Measurements from ENCODE around the gene DCTPP1. TPM values are rescaled to one million over a fixed set of nuclear protein-coding genes. Genes with fewer than 3 reads are reported as not detected.
A peak's percentile ranks its signal among the peaks of the same experiment; 100 is the strongest.

The DCTPP1 gene
- polyA plus RNA-seq, 1 donor: 28.4 TPM

DNA sequence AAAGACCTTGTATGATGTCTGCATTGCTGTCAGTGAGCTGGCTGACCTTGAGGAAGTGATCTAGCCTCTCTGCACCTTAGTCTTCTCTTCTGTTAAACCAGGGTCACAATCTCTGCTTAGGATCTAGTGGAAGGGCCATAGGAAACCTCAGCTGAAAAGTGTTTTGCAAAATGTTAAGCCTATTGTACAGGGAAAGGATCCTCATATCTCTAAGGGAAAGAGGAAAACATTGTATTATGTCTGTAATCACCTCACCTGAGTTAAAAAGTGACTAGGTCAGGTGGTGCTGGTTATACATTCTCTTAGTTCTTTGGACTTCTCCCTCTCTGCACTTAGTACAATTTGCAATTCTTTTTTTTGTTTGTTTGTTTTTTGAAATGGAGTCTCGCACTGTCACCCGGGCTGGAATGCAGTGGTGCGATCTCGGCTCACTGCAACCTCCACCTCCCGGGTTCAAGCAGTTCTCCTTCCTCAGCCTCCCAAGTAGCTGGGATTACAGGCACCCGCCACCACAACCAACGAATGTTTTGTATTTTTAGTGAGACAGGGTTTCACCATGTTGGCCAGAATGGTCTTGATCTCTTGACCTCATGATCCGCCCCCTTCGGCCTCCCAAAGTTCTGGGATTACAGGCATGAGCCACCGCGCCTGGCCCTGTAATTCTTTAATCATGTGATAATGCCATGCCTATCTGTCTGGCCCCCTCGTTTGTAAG, 17.8 kb upstream of the DCTPP1 start:
- no peak for DNase-seq

DNA sequence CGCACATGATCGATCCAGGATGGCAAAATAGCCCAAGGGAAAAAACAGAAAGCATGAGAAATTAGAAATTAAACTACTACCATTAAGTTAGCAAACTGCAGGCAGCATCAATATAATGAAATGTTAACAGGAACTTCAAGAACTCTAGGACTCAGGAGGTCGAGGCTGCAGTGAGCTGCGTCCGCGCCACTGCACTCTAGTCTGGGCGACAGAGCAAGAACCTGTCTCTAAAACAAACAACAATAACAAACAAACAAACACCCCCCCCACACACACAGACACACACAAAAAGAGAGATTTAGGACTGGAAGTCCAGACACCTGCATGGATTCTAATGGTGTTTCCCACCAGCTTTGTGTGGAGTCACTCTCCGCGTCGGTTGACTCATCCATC, 16.4 kb upstream of the DCTPP1 start:
- DNase-seq: no peak

DNA sequence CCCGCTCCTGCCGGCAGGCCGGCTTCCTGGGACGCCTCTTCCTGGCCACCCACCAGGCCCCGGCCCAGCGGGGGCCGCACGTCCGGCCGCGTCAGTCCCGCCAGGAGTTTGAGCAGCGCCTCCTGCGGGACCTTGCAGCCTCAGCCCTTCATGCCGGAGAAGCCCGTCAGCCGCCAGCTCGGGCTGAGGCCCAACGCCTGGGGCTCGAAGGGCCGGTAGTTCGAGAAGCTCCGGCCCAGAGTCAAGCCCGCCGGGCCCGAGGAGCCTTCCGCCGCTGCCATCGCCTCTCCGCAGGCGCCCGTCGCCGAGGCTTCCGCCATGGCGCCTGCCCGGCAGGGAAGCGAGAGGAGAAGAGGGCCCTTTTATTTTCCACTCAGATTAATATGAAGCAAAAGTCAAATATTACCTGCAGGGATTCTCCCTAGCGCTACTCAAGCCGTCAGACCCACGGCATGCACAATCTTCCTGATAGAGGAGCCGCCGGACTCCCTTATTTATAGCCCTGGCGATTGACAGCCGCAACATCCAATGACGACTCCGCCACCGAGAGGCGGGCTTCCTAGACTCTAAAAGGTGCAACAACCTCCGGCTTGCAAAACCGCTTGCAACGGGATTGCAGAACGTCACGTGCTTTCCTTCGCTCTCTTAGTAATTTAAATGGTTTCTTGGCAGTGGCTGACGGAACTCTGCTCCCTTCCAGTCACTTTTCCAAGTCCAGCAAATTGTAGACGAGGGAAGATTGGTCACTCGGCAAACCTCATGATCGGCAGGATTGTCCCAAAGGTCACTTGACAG, 15.8 kb upstream of the DCTPP1 start, which contains the start of gene SEPHS2:
SEPHS2 (minus strand) TSS at position 467 of the 795 bp plus-strand sequence; CDS start at position 320, 147 bp downstream.
- DNase-seq: peak; percentile 94

DNA sequence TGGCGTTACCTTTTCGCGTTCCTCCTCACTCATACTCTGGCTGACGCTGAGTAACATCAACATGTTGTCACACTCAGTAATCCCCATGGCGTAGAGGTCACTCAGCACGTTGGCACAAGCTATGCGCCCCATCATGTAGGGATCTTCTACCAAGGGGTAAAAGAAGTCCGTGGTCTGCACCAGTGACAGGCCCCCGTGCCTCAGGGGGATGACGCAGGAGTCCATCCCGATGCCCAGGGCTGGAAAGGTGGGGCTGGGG, 15.2 kb upstream of the DCTPP1 start:
- DNase-seq: no peak

DNA sequence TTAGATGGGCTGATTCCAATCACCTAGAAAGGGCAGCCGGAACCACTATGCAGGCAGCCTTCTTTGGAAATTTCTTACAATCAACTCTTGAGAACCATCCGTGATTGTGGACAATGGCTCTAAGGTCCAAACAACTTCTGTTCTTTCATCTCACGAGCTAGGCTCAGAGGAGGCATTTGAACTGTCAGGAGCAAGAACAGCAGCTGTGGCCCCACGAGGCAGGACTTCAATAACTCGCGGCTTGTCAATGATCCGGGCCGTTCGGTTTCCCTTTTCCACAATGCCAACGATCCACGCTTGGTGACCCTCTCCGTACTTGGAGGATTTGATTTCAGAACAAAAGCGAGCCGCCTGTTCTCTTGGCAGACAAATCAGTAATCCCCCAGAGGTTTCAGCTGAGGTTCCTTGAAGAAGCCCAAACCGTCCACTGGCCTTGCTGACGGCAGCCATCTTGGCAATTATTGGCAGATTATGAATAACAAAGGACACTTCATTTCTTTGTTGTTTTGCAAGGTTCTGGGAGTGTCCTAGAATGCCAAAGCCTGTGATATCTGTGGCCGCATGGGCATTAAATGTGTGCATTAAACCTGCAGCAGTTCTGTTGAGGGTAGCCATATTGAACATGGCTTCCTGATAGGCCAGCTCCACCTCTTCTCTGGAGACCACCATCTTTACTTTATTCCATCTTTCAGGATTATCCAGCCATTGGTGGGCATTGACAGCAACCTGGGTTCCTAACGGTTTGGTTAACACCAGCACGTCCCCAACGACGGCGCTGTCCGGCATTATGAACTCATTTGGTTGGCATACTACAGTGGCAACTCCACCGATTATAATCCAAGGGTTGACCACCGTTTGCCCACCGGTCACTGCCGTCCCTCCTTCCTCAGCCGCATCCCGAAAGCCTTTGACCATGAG, 14.7 kb upstream of the DCTPP1 start:
- DNase-seq: no peak

DNA sequence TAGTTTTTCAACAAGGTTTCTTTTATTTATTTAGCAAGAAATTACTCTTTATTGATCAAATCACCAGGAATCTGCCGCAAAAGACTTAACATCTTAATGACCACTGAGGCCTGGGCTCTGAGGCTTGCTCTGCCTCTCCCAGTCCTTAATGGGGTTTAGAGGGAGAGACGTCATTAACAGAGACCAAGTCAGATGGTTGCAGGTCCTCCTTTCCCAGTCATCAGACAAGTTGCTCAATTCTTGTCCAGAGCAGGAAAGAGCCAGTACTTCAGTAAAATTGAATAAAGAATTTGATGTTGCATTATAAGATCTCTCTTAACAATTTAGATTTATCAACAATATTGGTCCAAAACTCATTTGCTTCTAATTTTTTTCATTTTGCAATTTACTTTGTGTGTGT, 13.8 kb upstream of the DCTPP1 start:
- no peak for DNase-seq

DNA sequence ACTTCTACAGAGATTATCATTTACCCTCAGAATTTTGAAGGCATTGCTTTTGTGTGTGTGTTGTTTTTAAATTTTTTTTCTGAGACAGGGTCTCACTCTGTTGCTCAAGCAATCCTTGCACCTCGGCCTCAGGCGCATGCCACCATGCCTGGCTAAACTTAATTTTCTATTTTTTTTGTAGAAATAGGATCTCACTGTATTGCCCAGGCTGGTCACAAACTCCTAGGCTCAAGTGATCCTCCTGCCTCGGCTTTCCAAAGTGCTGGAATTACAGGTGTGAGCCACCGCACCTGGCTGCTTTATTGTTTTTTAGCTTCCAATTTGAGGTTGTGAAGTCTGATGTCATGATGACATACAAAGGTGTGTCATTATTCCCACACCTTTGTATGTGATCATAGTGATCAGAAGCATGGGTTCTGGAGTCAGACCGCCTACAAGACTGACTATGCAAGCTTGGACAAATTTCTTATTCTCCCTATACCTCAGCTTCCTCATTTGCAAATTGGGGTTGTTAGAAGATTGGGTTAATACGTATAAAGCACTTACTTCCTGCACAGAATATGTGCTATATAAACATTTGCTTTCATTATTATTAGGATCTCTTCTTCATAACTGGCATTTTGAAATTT, 10.0 kb upstream of the DCTPP1 start:
- no peak for DNase-seq

DNA sequence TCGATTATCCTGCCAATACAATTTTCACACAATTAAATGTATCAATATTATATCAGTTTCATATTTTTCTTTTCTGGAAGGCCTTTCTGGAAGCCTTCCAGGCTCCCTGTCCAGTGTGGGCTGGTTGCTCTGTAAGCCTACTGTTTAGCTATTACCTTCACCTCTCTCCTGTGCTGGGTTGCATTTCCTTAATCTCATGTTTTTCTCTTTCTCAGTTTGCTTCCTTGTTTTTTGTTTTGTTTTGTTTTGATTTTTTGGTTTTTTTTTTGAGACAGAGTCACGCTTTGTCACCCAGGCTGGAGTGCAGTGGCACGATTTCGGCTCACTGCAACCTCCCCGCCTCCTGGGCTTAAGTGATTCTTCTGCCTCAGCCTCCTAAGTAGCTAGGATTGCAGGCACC, 9.0 kb upstream of the DCTPP1 start:
- no peak for DNase-seq

DNA sequence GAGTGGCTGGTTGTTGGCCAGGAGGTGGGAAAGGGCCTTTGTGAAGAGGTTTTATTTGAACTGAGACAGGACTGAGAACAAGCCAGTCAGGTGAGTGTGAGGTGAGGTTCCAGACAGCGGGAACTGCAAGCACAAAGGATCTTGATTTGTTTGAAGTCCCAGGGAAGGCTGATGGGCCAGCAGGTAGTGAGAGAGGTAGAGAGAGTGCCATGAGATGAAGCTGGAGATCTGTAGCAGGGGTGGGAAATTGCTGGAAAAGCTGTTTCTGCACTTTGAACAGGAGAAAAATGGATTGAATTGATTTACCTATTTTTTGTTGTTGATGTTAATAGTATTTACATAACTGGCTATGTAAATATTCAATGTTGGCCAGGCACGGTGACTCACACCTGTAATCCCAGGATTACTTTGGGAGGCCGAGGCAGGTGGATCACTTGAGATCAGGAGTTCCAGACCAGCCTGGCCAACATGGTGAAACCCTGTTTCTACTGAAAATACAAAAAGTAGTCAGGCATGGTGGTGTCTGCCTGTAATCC, 7.7 kb upstream of the DCTPP1 start:
- DNase-seq: no peak

DNA sequence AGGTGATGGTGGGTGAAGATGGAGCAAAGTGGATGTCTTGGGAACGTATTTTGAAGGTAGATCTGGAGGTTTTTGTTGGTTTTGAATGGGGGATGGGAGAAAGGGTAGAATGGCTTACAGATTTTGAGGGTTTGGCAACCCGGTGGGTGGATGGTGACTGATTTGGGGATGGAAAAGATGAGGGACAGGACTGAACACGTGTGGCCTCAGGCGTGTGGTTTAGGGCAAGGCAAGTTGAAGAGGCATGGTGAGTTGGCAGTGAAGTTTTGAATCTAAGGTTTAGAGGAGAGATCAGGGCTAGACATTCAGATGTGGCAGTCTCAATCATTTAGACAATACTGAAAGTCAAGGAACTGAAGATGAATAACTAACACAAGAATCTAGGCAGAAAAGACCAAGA, 5.0 kb upstream of the DCTPP1 start:
- DNase-seq: no peak

DNA sequence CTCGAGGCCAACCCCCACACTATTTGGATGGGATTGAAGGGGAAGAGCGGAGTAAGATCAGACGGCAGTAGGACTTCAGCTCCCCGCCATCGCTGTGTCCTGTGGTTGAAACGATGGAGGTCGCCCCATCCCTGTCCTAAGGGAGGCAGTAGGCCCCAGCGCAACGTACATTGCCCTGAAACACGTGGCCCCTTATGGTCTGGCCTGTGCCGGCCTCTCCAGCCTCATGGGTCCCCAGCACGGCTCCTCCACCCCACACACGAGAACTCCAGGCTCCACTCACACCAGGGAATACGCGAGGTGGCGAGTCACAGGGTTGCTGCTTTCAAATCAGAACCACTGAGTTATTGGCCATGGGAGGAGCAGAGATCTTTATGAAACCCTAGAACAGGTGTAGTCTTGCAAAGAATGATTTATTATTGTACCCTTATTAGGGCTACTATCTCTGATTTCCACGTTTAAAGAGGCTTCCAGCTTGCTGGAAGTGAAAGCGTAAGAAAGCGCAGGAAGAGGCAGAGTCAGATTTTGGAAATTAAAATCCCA, 669 bp upstream of the DCTPP1 start:
- DNase-seq: no peak

DNA sequence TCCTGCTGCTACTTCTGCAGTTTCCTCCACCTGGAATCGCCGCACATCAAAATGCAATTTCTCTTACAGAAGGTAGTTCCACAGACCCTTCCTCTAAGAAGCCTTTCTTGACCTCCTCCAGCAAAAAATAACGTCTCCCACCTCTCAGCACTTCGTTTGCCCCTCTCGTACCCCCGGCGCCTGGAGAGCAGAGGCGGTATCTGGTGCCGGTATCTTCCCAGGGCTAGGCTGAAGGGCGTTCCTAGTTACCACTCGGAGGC, 482 bp downstream of the DCTPP1 start:
- peak; percentile 14 for DNase-seq

DNA sequence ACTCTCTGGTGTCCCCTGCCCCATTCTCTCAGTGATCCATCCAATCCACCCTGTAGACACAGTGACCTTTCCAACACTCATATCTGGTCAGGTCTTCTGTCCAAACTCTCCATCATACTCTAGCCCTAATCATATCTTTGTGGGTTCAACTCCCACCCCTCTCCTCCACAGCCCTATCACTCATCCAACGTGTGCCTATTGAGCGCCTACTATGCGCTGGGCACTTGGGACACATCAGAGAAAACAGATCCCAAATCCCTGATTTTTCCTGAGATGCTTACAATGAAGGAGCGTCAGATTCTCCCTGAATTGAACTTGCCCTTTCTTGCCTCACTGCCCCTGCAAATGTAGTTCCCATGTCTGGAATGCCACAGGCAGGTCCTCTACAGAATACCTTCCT, 1.8 kb downstream of the DCTPP1 start:
- no peak for DNase-seq

DNA sequence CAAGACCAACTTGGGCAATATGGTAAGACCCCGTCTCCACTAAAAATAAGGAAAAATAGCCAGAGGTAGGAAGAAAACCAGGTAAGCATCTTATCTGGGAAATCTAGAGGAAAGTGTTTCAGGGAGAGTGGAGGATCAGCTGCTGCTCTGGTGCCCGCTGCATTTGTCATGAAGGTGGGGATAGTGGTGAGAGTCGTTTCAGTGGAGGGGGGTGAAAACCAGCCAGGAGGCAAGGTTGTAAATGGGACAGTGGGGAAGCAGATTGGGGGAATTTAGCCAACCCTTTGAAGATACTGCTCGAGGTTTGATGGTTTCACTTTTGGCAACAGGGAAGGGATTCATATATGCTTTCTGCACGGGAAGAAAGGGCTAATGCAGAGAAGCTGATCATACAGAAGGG, 8.8 kb downstream of the DCTPP1 start:
- DNase-seq: no peak

DNA sequence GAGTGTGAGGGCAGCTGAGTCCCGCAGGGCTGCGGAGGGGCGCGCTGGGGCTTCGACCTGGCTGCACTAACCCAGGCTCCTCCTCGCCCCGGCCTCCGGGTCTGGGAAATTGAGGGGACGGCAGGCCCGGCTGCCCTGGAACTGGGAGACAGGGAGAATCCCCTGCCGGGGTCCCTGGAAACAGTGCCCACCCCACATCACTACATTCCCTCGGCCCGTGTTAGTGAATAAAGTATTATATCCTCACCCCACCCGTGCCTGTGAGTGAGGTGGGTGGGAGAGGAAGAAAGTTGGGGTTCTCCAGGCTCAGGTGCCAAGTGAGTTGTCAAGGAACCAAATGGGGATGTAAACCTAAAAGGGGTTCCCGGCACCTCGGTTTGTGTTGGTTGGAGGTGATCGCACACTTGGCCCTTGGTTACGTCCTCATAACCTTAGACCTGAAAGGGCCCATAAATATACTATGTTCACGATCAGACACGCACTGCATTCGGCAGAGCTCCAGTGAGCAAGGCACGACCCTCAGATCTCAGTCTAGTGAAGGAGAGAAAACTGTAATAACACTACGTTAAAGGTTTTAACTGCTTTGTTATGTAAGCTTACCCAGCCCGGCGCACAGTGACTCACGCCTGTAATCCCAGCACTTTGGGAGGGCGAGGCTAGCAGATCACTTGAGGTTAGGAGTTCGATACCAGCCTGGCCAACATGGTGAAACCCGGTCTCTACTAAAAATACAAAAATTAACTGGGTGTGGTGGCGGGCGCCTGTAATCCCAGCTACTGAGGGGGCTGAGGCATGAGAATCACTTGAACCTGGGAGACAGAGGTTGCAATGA, 11.3 kb downstream of the DCTPP1 start:
- DNase-seq: no peak

DNA sequence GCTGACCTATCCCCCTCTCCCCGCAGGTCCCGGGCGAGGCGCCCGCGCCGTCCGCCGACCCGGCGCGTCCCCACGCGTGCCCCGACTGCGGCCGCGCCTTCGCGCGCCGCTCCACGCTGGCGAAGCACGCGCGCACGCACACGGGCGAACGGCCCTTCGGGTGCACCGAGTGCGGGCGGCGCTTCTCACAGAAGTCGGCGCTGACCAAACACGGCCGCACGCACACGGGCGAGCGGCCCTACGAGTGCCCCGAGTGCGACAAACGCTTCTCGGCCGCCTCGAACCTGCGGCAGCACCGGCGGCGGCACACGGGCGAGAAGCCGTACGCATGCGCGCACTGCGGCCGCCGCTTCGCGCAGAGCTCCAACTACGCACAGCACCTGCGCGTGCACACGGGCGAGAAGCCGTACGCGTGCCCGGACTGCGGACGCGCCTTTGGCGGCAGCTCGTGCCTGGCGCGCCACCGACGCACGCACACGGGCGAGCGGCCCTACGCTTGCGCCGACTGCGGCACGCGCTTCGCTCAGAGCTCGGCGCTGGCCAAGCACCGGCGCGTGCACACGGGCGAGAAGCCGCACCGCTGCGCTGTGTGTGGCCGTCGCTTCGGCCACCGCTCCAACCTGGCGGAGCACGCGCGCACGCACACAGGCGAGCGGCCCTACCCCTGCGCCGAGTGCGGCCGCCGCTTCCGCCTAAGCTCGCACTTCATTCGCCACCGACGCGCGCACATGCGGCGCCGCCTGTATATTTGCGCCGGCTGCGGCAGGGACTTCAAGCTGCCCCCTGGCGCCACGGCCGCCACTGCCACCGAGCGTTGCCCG, 12.1 kb downstream of the DCTPP1 start:
- DNase-seq: peak; percentile 92

DNA sequence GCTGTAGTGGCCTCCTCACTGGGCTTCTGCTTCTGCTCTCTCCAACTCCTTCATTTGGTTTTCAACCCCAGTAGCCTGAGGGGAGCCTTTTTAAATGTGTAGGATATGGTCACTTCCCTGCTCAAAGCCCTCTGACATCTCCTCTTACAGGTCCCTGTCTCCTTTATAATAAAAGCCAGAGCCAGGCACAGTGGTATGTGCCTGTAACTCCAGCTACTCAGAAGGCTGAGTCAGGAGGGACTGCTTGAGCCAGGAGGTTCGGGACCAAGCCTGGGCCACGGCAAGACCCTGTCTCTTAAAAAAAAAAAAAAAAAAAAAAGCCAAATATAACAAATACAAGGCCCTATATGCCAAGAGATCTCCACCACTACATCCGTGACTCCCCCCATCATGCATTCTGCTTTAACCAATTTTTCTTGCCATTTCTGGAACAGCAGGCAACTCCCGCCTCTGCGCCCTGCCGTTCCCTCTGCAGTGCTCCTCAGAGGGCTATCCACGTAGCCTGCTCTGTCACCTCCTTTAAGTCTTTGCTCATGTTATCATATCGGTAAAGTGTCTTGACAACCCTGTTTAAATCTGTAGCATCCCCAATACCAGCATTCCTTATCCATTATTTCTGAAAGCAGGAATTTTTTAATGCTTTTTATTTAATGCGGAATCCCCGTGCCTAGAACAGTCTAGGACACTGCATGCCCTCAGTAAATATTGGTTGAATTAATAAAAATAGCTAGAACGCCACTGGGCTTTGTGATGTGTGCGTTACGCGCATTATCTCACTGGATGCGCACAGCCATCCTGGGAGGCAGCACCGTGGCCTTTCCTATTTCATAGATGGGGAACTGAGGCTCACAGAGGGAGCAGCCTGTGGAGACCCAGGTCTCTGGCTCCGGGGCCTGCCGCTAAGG, 13.0 kb downstream of the DCTPP1 start:
- no peak for DNase-seq

DNA sequence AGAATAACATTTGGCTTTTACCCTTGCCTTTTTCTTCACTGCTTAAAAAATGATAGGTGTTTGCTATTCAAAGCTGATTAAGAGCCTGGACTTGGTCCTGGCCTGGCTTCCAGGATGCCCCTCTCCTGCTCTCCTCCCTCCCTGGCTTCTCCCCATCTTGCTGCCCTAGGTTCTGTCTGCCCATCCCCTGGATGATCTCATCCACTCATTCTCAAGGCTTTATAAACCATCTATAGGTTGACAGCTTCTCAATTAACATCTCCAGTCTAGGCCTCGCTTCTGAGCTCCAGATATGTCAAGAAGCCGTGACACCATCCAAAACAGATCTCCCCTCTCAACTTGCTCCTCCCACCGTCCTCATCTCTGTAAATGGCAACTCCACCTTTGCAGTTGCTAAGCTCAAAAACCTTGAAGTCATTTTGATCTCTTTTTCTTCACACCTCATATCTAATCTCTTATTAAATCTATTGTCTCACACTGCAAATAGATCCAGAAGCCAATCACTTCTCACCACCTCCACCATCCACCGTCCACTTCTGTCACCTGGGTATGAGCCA, 13.7 kb downstream of the DCTPP1 start:
- no peak for DNase-seq

DNA sequence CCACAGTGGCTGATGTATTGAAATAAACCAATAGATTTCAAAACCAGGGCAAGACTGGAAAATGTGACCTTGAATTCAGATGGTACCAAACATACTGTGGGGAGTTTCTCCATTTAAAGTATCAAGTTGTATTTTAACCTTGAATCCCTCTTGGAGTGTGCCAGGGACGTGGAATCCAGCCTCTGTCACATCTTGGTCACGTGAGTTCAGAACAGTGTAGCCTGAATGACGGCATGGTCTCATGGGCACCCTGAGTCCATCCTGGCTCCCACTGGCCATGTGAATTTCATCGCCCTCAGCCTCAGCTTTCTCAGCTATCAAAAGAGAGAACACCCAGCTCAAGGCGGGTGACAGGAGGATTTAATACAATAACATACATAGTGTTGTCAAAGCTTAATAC, 15.7 kb downstream of the DCTPP1 start:
- DNase-seq: no peak

Data from hindlimb muscle (tissue), 1 donor.